NCI-H1092 treated with DMSO at 0.1 percent for 48 hours (cell line): ENCODE measurements around the gene PAPPA.

Source experiments
- DNase-seq: peaks from one replicate; lab custom pipeline; 2025; lab: John Stamatoyannopoulos, UW

The PAPPA gene

GRCh38 chr9:116422119-116422979 lies 268.8 kb downstream of the PAPPA start:
- no peak for DNase-seq

GRCh38 chr9:116423149-116423548 lies 269.6 kb downstream of the PAPPA start:
- DNase-seq: no peak

GRCh38 chr9:116425244-116425643 lies 271.7 kb downstream of the PAPPA start:
- no peak for DNase-seq

GRCh38 chr9:116430849-116431248 lies 277.3 kb downstream of the PAPPA start:
- DNase-seq: no peak

- no peak for DNase-seq
Observed at GRCh38 chr9:116432051-116432450, 278.5 kb downstream of the PAPPA start.

GRCh38 chr9:116434314-116434713 lies 280.7 kb downstream of the PAPPA start:
- no peak for DNase-seq

DNA sequence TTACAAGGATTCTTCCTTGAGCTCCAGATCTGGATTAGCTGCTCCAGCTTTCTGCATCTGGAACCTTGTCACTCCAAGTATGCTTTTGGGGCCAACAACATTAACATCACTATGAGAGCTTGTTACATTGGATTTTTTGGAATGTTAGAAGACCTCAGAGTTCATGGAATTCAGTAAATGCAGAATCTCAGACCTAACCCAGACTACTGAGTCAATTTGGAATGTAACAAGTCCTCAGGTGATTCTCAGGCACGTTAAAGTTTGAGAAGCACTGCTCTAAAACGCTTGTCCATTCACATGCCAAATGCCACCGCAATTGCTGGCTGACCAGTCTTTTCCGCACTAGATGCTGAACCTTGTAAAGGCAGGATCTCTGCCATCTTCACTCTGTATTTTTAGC lies 282.1 kb downstream of the PAPPA start:
- no peak for DNase-seq

DNA sequence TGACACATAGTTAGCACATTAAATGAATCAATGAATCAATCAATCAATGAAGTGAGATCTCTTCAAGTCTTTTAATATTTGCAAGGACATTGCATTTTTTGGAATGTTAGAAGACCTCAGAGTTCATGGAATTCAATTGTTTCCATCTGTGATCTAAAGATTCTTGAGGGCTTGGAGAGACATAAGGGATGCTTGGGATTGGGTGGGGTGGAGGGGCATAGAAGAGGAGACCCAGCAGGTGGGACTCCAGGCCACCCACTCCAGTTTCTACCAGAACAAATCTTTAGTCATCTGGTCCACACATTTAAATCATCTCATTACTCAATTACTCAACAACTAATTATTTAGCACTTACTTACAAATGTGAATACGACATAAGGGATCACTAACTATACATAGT lies 282.5 kb downstream of the PAPPA start:
- no peak for DNase-seq

GRCh38 chr9:116437411-116438370 lies 284.1 kb downstream of the PAPPA start:
- no peak for DNase-seq

- no peak for DNase-seq
Observed at GRCh38 chr9:116442528-116442927, 288.9 kb downstream of the PAPPA start.

- no peak for DNase-seq
Observed at GRCh38 chr9:116447934-116448333, 294.3 kb downstream of the PAPPA start.

- no peak for DNase-seq
Observed at GRCh38 chr9:116448431-116448830, 294.8 kb downstream of the PAPPA start.

DNA sequence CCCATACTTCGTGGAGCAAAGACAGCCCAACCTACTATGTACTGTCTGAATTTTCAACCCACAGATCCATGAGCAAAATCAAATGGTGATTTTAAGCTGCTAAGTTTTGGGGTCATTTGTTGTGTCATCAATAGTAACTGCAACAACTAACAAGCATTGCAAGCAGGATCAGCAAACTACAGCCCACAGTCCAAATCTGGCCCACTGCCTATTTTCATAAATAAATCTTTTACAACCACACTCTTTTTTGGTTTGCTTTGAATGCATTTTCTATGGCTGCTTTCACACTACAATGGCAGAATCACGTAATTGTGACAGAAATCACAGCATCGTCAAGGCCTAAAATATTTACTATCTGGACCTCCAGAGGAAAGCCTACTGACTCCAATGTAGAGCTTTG lies 296.4 kb downstream of the PAPPA start:
- no peak for DNase-seq

DNA sequence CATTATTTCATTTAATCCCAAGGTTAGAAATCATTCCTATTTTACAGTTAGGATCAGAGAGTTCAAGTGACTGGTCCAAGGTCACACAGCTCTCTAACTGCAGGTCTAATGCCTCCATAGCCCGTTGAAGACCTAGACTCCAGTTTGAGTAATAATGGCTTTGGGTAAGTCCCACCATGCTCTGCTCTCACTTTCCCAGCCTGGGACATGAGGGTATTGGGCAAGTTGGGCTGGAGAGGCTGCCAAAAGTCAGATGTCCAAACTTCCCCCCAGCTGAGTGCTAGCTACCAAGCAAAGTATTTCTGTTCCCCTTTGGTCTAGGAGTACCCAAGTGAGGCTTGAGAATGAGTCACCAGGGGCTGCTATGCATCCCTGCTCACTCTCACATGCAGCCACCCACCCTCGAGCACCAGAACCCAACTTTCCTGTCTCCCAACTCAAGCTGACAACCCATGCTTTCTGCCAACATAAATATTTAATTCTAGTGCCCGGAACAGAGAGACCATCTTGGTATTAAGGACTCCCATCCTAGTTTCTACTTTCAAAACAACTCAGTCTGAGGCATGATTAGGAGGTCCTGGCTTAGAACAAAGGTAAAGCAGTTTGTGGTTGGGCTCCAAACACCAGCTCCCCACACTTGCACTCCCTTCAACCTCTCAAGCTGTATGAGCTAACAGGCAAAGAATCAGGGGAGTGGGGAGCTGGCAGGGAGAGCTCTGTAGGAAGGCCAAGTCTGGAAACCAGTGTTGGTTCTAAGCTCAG lies 297.0 kb downstream of the PAPPA start:
- no peak for DNase-seq

DNA sequence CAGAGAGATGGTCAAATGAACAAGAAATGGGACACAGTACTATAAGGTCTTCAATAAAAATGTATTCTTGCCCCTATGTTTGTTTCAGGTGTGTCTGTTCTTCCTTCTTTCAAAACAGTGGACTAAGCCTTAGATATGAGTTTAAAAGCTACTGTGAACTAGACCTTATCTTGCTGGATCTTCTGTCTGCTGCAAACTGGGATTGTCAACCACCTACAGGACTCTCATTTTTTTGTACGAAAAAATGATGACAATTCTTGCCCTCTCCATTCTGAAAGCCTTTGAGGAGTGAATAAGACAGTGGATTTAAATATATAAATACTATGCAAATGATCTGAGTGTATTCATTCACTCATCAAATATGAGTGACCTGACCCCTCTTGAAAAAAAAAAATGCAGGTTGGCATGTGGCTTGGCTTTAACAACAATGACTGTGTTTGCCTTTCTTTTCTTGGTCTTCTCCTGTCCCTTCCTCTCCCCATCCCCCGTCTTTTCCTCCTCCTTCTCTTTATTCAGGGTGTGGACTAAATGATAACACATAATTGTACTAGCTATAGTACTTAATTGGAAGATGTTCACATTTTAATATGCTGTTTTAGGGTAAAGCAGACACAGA lies 298.0 kb downstream of the PAPPA start:
- DNase-seq: no peak
